Nephron progenitor cell (in vitro differentiated cells): ENCODE data around the gene PAX8.

Source experiments
- DNase-seq: peaks from one replicate; pipeline ENCODE4 v3.0.0; 2021
- H3K27ac Mint-ChIP-seq: 2 replicates; pipeline ENCODE4 v1.8.0; 2021; ENCODE audit warnings: mild to moderate bottlenecking, moderate library complexity, mixed read lengths
- H3K27me3 Mint-ChIP-seq: 2 replicates; pipeline ENCODE4 v1.8.0; 2021; ENCODE audit warnings: mild to moderate bottlenecking, low read depth, mixed read lengths; ENCODE audit not compliant: poor library complexity
- H3K36me3 Mint-ChIP-seq: 2 replicates; pipeline ENCODE4 v1.8.0; 2021; ENCODE audit warnings: low read depth, mixed read lengths
- H3K4me1 Mint-ChIP-seq: 2 replicates; pipeline ENCODE4 v1.8.0; 2021; ENCODE audit warnings: mixed read lengths
- H3K4me3 Mint-ChIP-seq: 2 replicates; pipeline ENCODE4 v1.8.0; 2021; ENCODE audit warnings: mild to moderate bottlenecking, moderate library complexity, mixed read lengths
- H3K9me3 Mint-ChIP-seq: 2 replicates; pipeline ENCODE4 v1.8.0; 2021; ENCODE audit warnings: mild to moderate bottlenecking, moderate library complexity, mixed read lengths
- CTCF ChIP-seq: fragments of 200-600 bp; sonication (generic); IDR thresholded peaks from 2 replicates; pipeline ENCODE4 v1.5.0; 2021; ENCODE audit warnings: antibody characterized with exemption

The PAX8 gene

GRCh38 chr2:113284476-113284875 lies 5.8 kb upstream of the PAX8 start:
- Mint-ChIP-seq H3K27ac (no peak overlapping the region), H3K4me3 (no peak overlapping the region), H3K4me1 (peaks cover 37% of the 10 kb centered on the region), H3K36me3 (no peaks in the 10 kb centered on the region), H3K27me3 (peaks cover 98% of the 10 kb centered on the region), H3K9me3 (no peaks in the 10 kb centered on the region)
- no peak for DNase-seq
- no peak for TF ChIP-seq CTCF

GRCh38 chr2:113283704-113284284 lies 5.1 kb upstream of the PAX8 start:
- TF ChIP-seq CTCF = no peak
- DNase-seq = no peak
- Mint-ChIP-seq H3K4me3 (no peak overlapping the region), H3K36me3 (no peaks in the 10 kb centered on the region), H3K27me3 (peaks cover 98% of the 10 kb centered on the region), H3K4me1 (peaks cover 43% of the 10 kb centered on the region), H3K9me3 (no peaks in the 10 kb centered on the region), H3K27ac (no peak overlapping the region)

- H3K27me3 Mint-ChIP-seq = peaks cover 94% of the 10 kb centered on the region
- peaks cover 45% of the 10 kb centered on the region for H3K4me1 Mint-ChIP-seq
- no peak for TF ChIP-seq CTCF
- H3K36me3 Mint-ChIP-seq = no peaks in the 10 kb centered on the region
- peak; percentile 25 for DNase-seq
- H3K27ac Mint-ChIP-seq = no peak overlapping the region
- H3K9me3 Mint-ChIP-seq = no peaks in the 10 kb centered on the region
- no peak overlapping the region for H3K4me3 Mint-ChIP-seq
Measured at GRCh38 chr2:113282747-113283533, 4.2 kb upstream of the PAX8 start.

- no peak for TF ChIP-seq CTCF
- peaks cover 91% of the 10 kb centered on the region for H3K27me3 Mint-ChIP-seq
- peak overlapping the region; percentile 9 for H3K4me3 Mint-ChIP-seq
- peaks cover 45% of the 10 kb centered on the region for H3K4me1 Mint-ChIP-seq
- H3K27ac Mint-ChIP-seq = no peak overlapping the region
- H3K9me3 Mint-ChIP-seq = no peaks in the 10 kb centered on the region
- H3K36me3 Mint-ChIP-seq = peaks cover 3% of the 10 kb centered on the region
- DNase-seq = no peak
Measured at GRCh38 chr2:113281910-113282746, 3.4 kb upstream of the PAX8 start.

GRCh38 chr2:113278073-113278741 lies 514 bp downstream of the PAX8 start:
- Mint-ChIP-seq H3K9me3 (no peaks in the 10 kb centered on the region), H3K4me3 (peak overlapping the region; percentile 87), H3K36me3 (peaks cover 42% of the 10 kb centered on the region), H3K27me3 (peaks cover 93% of the 10 kb centered on the region), H3K27ac (no peak overlapping the region), H3K4me1 (peaks cover 67% of the 10 kb centered on the region)
- DNase-seq = peak; percentile 22
- no peak for TF ChIP-seq CTCF
